NB4 (cell line): ENCODE data around the gene HCAR2.

Experiments used
- POLR2A ChIP-seq: IDR thresholded peaks from 2 replicates; pipeline ENCODE4 v1.6.1; 2011; ENCODE audit warnings: mild to moderate bottlenecking; ENCODE audit not compliant: insufficient read length; ENCODE audit errors: extremely low read depth
- TF ChIP-seq, protein P1 (sequence below): IDR thresholded peaks from one replicate; pipeline ENCODE4 v1.5.1; 2012; ENCODE audit warnings: low read depth, low read length

- TF ChIP-seq, protein P1, sequence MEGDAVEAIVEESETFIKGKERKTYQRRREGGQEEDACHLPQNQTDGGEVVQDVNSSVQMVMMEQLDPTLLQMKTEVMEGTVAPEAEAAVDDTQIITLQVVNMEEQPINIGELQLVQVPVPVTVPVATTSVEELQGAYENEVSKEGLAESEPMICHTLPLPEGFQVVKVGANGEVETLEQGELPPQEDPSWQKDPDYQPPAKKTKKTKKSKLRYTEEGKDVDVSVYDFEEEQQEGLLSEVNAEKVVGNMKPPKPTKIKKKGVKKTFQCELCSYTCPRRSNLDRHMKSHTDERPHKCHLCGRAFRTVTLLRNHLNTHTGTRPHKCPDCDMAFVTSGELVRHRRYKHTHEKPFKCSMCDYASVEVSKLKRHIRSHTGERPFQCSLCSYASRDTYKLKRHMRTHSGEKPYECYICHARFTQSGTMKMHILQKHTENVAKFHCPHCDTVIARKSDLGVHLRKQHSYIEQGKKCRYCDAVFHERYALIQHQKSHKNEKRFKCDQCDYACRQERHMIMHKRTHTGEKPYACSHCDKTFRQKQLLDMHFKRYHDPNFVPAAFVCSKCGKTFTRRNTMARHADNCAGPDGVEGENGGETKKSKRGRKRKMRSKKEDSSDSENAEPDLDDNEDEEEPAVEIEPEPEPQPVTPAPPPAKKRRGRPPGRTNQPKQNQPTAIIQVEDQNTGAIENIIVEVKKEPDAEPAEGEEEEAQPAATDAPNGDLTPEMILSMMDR, result peak; percentile 83
- peak; percentile 97 for TF ChIP-seq POLR2A
Observed at GRCh38 chr12:122752464-122753318, 49.5 kb upstream of the HCAR2 start, which contains the start of gene DENR.
